ENCODE data around the gene DUSP18.

Gene DUSP18

GRCh38 chr22:30643055-30643875 is 24.4 kb downstream of the DUSP18 start:
- DNase-seq = peak in 1 of 3 donors; percentile 15
- ChIA-PET POLR2A (no interaction called here), CTCF (interaction anchor here (1.7 kb wide), 1 partner anchor 9 kb away, joined by 12 read pairs; the partner anchor contains the start of gene SLC35E4)
- Histone ChIP-seq H3K9me3 (ENCODE audit: control extremely low read depth in 1 of 5, control insufficient read depth in 4 of 5, insufficient read depth in 2 of 5, low read depth in 1 of 5, low read length in 4 of 5) (peaks cover 0 to 2% (median 0%) of the 10 kb centered on the region in 5 experiments), H3K27me3 (replicated peaks in 2 of 5; ENCODE audit: control insufficient read depth in 4 of 5, insufficient read depth in 5 of 5, low read length in 4 of 5) (no peaks in the 10 kb centered on the region), H3K36me3 (ENCODE audit: control insufficient read depth in 4 of 4, insufficient read depth in 4 of 4, low read length in 3 of 4) (no peaks in the 10 kb centered on the region), H3K4me1 (ENCODE audit: control extremely low read depth in 1 of 4, control insufficient read depth in 4 of 4, insufficient read depth in 4 of 4, low read length in 3 of 4) (no peaks in the 10 kb centered on the region), H3K4me3 (ENCODE audit: control insufficient read depth in 1 of 7, extremely low read depth in 1 of 7, insufficient read depth in 4 of 7, low read depth in 2 of 7, low read length in 6 of 7) (no peak overlapping the region), H3K27ac (ENCODE audit: insufficient read depth in 1 of 2, low read depth in 1 of 2, low read length in 2 of 2, poor library complexity in 1 of 2, severe bottlenecking in 2 of 2) (no peak overlapping the region)
- 94% methylated on average over 16 of the region's 16 CpGs for WGBS (ENCODE audit: insufficient coverage)

DNA sequence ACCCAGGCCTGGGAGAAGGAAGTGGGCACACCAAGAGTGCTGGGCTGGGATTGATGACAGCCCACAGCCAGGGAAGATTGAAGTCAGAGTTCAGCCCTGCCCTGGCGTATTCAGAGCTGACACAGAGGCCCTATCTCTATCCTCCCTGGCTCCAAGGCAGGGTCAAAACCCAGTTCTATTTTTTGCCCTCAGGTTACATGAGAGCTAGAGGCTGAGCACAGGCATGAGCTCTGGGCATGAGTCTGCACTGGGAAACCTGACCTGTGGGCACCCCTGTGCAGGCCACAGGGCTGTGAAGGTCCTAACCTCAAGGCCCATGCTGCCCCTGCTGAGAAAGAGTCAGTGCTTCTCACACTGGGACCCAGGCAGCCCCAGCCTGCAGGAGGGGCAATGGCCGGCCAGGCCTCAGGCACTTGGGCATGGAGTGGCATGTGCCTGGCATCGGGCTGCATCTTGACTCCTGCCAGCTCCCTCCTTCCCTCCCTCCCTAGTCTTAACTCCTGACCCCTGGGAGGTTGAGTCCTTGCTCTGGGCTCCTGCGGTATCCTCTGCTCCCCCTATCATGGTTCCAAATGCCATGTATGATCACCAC is 26.7 kb downstream of the DUSP18 start:
- Histone ChIP-seq H3K4me3 (ENCODE audit: control insufficient read depth in 1 of 7, extremely low read depth in 1 of 7, insufficient read depth in 4 of 7, low read depth in 2 of 7, low read length in 6 of 7) (no peak overlapping the region), H3K27me3 (replicated peaks in 2 of 5; ENCODE audit: control insufficient read depth in 4 of 5, insufficient read depth in 5 of 5, low read length in 4 of 5) (no peaks in the 10 kb centered on the region), H3K27ac (ENCODE audit: insufficient read depth in 1 of 2, low read depth in 1 of 2, low read length in 2 of 2, poor library complexity in 1 of 2, severe bottlenecking in 2 of 2) (no peak overlapping the region), H3K36me3 (ENCODE audit: control insufficient read depth in 4 of 4, insufficient read depth in 4 of 4, low read length in 3 of 4) (no peaks in the 10 kb centered on the region), H3K4me1 (ENCODE audit: control extremely low read depth in 1 of 4, control insufficient read depth in 4 of 4, insufficient read depth in 4 of 4, low read length in 3 of 4) (peaks cover 0 to 12% (median 10%) of the 10 kb centered on the region in 4 experiments), H3K9me3 (ENCODE audit: control extremely low read depth in 1 of 5, control insufficient read depth in 4 of 5, insufficient read depth in 2 of 5, low read depth in 1 of 5, low read length in 4 of 5) (peaks cover 0 to 2% (median 0%) of the 10 kb centered on the region in 5 experiments)
- no peak for DNase-seq
- POLR2A ChIA-PET = no interaction called here
- CTCF ChIA-PET = interaction anchor here (1.5 kb wide), 1 partner anchor 114 kb away, joined by 3 read pairs; no protein-coding TSS in a partner anchor
- WGBS (ENCODE audit: insufficient coverage) = 98% methylated on average over 4 of the region's 4 CpGs

- no peaks in the 10 kb centered on the region for H3K27me3 ChIP-seq (replicated peaks in 2 of 5; ENCODE audit: control insufficient read depth in 4 of 5, insufficient read depth in 5 of 5, low read length in 4 of 5)
- ChIA-PET CTCF (interaction anchor here (1.5 kb wide), 1 partner anchor 114 kb away, joined by 3 read pairs; no protein-coding TSS in a partner anchor), POLR2A (no interaction called here)
- H3K36me3 ChIP-seq (ENCODE audit: control insufficient read depth in 4 of 4, insufficient read depth in 4 of 4, low read length in 3 of 4) = no peaks in the 10 kb centered on the region
- DNase-seq = no peak
- H3K4me3 ChIP-seq (ENCODE audit: control insufficient read depth in 1 of 7, extremely low read depth in 1 of 7, insufficient read depth in 4 of 7, low read depth in 2 of 7, low read length in 6 of 7) = no peak overlapping the region
- H3K9me3 ChIP-seq (ENCODE audit: control extremely low read depth in 1 of 5, control insufficient read depth in 4 of 5, insufficient read depth in 2 of 5, low read depth in 1 of 5, low read length in 4 of 5) = peaks cover 0 to 2% (median 0%) of the 10 kb centered on the region in 5 experiments
- H3K27ac ChIP-seq (ENCODE audit: insufficient read depth in 1 of 2, low read depth in 1 of 2, low read length in 2 of 2, poor library complexity in 1 of 2, severe bottlenecking in 2 of 2) = no peak overlapping the region
- H3K4me1 ChIP-seq (ENCODE audit: control extremely low read depth in 1 of 4, control insufficient read depth in 4 of 4, insufficient read depth in 4 of 4, low read length in 3 of 4) = peaks cover 0 to 15% (median 14%) of the 10 kb centered on the region in 4 experiments
- 100% methylated on average over 3 of the region's 4 CpGs for WGBS (ENCODE audit: insufficient coverage)
These were observed 27.3 kb downstream of the DUSP18 start for GRCh38 chr22:30640361-30640760.

DNA sequence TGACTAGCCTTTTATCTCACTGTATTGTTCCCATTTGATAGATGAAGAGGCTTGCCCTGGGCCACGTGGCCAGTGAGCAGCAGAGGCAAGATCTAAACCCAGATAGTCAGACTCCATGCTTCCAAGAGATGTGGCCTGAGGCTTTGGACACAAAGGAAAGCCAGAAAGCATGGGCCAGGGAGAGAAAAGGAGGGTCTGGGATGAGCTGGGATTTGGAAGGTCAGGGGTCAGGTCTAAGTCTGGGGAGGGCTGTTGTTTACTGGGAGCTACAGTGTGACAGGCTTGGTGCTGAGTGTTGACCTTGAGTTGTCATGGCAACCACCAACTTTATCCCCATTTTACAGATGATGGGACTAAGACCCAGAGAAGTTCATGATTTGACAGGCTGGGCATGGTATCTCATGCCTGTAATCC is 30.0 kb downstream of the DUSP18 start:
- no peak overlapping the region for H3K4me3 ChIP-seq (ENCODE audit: control insufficient read depth in 1 of 7, extremely low read depth in 1 of 7, insufficient read depth in 4 of 7, low read depth in 2 of 7, low read length in 6 of 7)
- H3K27ac ChIP-seq (ENCODE audit: insufficient read depth in 1 of 2, low read depth in 1 of 2, low read length in 2 of 2, poor library complexity in 1 of 2, severe bottlenecking in 2 of 2) = no peak overlapping the region
- CTCF ChIA-PET = interaction anchor here (7.6 kb wide), 1 partner anchor 118 kb away, joined by 160 read pairs; no protein-coding TSS in a partner anchor
- no peaks in the 10 kb centered on the region for H3K27me3 ChIP-seq (replicated peaks in 2 of 5; ENCODE audit: control insufficient read depth in 4 of 5, insufficient read depth in 5 of 5, low read length in 4 of 5)
- no peaks in the 10 kb centered on the region for H3K36me3 ChIP-seq (ENCODE audit: control insufficient read depth in 4 of 4, insufficient read depth in 4 of 4, low read length in 3 of 4)
- H3K9me3 ChIP-seq (ENCODE audit: control extremely low read depth in 1 of 5, control insufficient read depth in 4 of 5, insufficient read depth in 2 of 5, low read depth in 1 of 5, low read length in 4 of 5) = peaks cover 0 to 2% (median 0%) of the 10 kb centered on the region in 5 experiments
- 89% methylated on average over 1 of the region's 1 CpG for WGBS (ENCODE audit: insufficient coverage)
- DNase-seq = no peak
- POLR2A ChIA-PET = no interaction called here
- H3K4me1 ChIP-seq (ENCODE audit: control extremely low read depth in 1 of 4, control insufficient read depth in 4 of 4, insufficient read depth in 4 of 4, low read length in 3 of 4) = peaks cover 0 to 24% (median 23%) of the 10 kb centered on the region in 4 experiments

DNA sequence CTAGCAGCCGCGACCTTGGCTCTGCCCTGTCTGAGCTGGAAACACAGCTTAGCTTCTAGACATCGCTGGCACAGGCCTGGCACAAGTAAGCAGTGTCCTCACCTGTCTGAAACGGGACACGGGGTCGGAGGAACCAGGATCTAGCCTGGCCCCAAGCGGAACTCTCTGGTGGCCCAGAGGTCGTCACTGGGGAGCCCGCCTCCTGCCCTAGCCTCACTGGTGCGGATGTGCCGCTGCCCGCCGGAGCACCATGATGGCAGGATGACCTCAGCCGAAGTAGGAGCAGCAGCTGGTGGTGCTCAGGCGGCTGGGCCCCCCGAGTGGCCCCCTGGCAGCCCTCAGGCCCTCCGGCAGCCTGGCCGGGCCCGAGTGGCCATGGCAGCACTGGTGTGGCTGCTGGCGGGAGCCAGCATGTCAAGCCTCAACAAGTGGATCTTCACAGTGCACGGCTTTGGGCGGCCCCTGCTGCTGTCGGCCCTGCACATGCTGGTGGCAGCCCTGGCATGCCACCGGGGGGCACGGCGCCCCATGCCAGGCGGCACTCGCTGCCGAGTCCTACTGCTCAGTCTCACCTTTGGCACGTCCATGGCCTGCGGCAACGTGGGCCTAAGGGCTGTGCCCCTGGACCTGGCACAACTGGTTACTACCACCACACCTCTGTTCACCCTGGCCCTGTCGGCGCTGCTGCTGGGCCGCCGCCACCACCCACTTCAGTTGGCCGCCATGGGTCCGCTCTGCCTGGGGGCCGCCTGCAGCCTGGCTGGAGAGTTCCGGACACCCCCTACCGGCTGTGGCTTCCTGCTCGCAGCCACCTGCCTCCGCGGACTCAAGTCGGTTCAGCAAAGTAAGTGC is 31.2 kb downstream of the DUSP18 start:
- Histone ChIP-seq H3K27ac (ENCODE audit: insufficient read depth in 1 of 2, low read depth in 1 of 2, low read length in 2 of 2, poor library complexity in 1 of 2, severe bottlenecking in 2 of 2) (peak overlapping the region in 1 of 2 experiments; percentile 58), H3K4me3 (ENCODE audit: control insufficient read depth in 1 of 7, extremely low read depth in 1 of 7, insufficient read depth in 4 of 7, low read depth in 2 of 7, low read length in 6 of 7) (peak overlapping the region; percentile 37 to 81 (median 68)), H3K9me3 (ENCODE audit: control extremely low read depth in 1 of 5, control insufficient read depth in 4 of 5, insufficient read depth in 2 of 5, low read depth in 1 of 5, low read length in 4 of 5) (peaks cover 0 to 2% (median 0%) of the 10 kb centered on the region in 5 experiments), H3K27me3 (replicated peaks in 2 of 5; ENCODE audit: control insufficient read depth in 4 of 5, insufficient read depth in 5 of 5, low read length in 4 of 5) (no peaks in the 10 kb centered on the region), H3K4me1 (ENCODE audit: control extremely low read depth in 1 of 4, control insufficient read depth in 4 of 4, insufficient read depth in 4 of 4, low read length in 3 of 4) (peaks cover 0 to 24% (median 23%) of the 10 kb centered on the region in 4 experiments), H3K36me3 (ENCODE audit: control insufficient read depth in 4 of 4, insufficient read depth in 4 of 4, low read length in 3 of 4) (no peaks in the 10 kb centered on the region)
- POLR2A ChIA-PET = no interaction called here
- DNase-seq = peak in 2 of 3 donors; percentile 10 to 18
- CTCF ChIA-PET = interaction anchor here (2.0 to 7.6 kb wide), 3 partner anchors 24 to 119 kb away, joined by 7 to 160 read pairs (median 22); no protein-coding TSS in a partner anchor
- WGBS (ENCODE audit: insufficient coverage) = 70% methylated on average over 39 of the region's 45 CpGs

DNA sequence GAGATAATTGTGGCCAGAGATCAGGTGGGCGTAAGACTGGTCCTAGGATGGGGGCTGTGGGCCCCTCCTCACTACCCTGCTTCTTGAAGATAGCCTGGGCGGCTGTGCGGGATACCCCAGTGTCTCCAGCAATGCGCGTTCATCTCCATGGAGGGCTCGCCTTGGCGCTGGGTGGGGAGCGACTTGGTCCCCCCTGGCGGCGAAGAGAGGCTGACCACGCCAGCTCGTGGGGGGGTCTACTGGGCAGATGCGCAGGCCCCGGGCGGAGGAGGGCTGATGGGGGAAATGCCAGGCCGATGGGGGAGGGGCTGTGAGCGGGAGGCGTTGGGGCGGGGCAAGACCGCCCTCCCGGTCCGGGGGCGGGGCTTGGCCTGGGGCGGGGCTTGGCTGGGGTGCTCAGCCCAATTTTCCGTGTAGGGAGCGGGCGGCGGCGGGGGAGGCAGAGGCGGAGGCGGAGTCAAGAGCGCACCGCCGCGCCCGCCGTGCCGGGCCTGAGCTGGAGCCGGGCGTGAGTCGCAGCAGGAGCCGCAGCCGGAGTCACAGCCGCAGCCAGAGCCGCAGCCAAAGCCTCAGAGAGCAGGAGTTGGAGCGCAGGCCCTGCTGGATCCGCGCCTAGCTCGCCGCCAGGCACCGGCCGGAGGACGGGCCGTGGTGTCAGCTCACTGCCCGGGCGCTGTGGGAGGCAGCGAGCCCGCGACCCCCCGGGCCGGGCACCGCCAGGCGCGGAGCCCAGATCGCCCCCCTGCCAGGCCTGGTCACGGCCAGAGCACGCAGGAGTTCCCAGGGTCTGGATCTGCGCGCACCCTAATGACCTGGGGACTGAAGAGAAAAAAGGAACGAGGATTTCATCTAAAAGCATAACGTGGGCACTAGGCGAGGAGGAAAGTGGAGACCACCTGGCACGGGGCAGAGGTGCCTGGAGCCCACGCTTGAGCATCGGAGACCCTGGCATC is 32.1 kb downstream of the DUSP18 start, which contains the start of gene SLC35E4:
SLC35E4 (plus strand) TSS at position 509 of the 953 bp plus-strand sequence. CDS start 670 bp downstream, outside the sequence.
- H3K27ac ChIP-seq (ENCODE audit: insufficient read depth in 1 of 2, low read depth in 1 of 2, low read length in 2 of 2, poor library complexity in 1 of 2, severe bottlenecking in 2 of 2) = peak within 1 kb of the TSS in 1 of 2 experiments; percentile 58
- ChIA-PET CTCF (interaction anchor here (0.6 to 7.6 kb wide), 25 partner anchors 8 to 458 kb away, joined by 3 to 160 read pairs (median 5); partner anchors contain the start of gene DUSP18), POLR2A (interaction anchor here (0.6 to 1.3 kb wide), 4 partner anchors 59 to 586 kb away, joined by 3 to 10 read pairs (median 5); partner anchors contain the start of gene OSBP2)
- peaks cover 0 to 2% (median 0%) of the 10 kb centered on the region in 5 experiments for H3K9me3 ChIP-seq (ENCODE audit: control extremely low read depth in 1 of 5, control insufficient read depth in 4 of 5, insufficient read depth in 2 of 5, low read depth in 1 of 5, low read length in 4 of 5)
- peak; percentile 85 to 87 (median 86) for DNase-seq
- peak within 1 kb of the TSS; percentile 37 to 81 (median 68) for H3K4me3 ChIP-seq (ENCODE audit: control insufficient read depth in 1 of 7, extremely low read depth in 1 of 7, insufficient read depth in 4 of 7, low read depth in 2 of 7, low read length in 6 of 7)
- no peaks in the 10 kb centered on the region for H3K36me3 ChIP-seq (ENCODE audit: control insufficient read depth in 4 of 4, insufficient read depth in 4 of 4, low read length in 3 of 4)
- H3K27me3 ChIP-seq (replicated peaks in 2 of 5; ENCODE audit: control insufficient read depth in 4 of 5, insufficient read depth in 5 of 5, low read length in 4 of 5) = no peaks in the 10 kb centered on the region
- WGBS (ENCODE audit: insufficient coverage) = 1% methylated on average over 46 of the region's 75 CpGs
- H3K4me1 ChIP-seq (ENCODE audit: control extremely low read depth in 1 of 4, control insufficient read depth in 4 of 4, insufficient read depth in 4 of 4, low read length in 3 of 4) = peaks cover 0 to 24% (median 23%) of the 10 kb centered on the region in 4 experiments

All from common myeloid progenitor, CD34-positive (primary cell).